Stimulated activated CD8-positive, alpha-beta memory T cell treated with anti-CD3 and anti-CD28 coated beads, Interleukin-15, amount 100 ng/mL, for 4 hours (primary cell): ENCODE results near the gene SGCE.
"Not testable (repeated sequence)": the region's sequence is repeated elsewhere in the genome, so short reads cannot be mapped to it uniquely, and the experiment has no call there.

Experiments
- DNase-seq, 2 donors: peaks; one replicate each; pipeline ENCODE4 v3.0.0-alpha.2; 2020; ENCODE audit warnings: low read depth in 2 of 2

SGCE gene, protein sequence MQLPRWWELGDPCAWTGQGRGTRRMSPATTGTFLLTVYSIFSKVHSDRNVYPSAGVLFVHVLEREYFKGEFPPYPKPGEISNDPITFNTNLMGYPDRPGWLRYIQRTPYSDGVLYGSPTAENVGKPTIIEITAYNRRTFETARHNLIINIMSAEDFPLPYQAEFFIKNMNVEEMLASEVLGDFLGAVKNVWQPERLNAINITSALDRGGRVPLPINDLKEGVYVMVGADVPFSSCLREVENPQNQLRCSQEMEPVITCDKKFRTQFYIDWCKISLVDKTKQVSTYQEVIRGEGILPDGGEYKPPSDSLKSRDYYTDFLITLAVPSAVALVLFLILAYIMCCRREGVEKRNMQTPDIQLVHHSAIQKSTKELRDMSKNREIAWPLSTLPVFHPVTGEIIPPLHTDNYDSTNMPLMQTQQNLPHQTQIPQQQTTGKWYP

DNA sequence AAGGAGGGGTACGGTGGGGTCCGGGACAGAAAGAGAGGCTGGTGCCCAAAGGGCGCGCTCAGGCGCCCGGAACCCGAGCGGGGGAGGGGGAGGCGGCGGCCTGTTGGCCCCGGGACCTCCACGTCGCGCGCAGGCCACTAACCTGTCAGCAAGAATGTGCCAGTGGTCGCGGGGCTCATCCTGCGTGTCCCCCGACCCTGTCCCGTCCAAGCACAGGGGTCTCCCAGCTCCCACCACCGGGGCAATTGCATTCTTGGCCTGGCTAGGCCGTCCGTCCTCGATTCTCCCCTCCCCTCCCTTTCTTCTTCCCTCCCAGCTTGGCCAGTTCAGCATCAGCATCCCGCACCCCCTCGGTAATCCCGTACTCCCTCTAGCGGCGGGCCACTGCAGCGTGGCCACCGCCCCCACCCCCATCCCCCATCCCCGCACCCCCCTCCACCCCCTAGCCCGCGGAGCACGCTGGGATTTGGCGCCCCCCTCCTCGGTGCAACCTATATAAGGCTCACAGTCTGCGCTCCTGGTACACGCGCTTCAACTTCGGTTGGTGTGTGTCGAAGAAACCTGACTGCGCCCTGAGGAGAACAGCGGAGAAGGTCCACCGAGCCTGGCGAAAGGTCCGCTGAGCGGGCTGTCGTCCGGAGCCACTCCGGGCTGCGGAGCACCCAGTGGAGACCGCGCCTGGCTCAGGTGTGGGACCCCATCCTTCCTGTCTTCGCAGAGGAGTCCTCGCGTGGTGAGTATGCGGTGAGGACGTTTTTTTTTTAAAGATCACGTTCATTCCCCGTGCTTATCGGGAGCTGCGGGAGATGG is at the start of gene SGCE:
Gene SGCE, minus strand, starts transcription at position 286 of the 810 bp plus-strand sequence. Its CDS starts 35 bp downstream, at position 251.
- no peak for DNase-seq

DNA sequence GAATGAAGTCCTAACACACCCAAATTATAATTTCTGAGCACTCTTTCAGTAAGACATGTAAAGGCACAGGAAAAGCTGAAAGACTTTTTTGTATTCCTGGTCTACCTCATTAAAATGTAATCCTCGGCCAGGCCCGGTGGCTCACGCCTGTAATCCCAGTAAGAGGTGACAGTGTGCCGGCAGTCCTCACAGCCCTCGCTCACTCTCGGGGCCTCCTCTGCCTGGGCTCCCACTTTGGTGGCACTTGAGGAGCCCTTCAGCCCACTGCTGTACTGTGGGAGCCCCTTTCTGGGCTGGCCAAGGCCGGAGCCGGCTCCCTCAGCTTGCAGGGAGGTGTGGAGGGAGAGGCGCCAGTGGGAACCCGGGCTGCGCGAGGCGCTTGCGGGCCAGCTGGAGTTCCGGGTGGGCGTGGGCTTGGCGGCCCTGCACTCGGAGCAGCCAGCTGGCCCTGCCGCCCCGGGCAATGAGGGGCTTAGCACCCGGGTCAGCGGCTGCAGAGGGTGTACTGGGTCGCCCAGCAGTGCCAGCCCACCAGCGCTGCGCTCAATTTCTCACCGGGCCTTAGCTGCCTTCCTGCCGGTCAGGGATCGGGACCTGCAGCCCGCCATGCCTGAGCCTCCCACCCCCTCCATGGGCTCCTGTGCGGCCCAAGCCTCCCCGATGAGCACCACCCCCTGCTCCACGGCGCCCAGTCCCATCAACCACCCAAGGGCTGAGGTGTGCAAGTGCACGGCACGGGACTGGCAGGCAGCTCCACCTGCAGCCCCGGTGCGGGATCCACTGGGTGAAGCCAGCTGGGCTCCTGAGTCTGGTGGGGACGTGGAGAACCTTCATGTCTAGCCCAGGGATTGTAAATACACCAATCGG is 49.5 kb upstream of the SGCE start:
- not testable (repeated sequence) for DNase-seq

DNA sequence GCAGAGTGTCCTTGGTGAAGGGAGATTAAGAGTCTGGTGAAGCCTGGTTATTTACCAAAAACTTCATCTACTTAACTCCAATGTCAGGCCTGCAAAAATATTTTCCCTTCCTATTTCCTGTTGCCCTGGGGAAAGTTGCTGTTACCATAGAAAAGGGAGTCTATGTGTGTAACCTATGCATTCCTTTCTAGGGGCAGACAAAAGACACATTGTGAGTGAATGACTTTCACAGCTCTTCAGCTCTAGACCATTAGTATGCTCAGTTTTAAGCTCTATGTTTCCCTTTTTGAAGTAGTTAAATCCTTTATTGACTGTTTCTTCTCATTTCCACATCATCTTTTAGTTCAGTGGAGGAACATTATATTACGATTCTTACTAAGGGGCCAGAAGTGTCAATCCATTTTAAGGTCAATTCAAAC is 45.6 kb upstream of the SGCE start:
- DNase-seq = no peak

DNA sequence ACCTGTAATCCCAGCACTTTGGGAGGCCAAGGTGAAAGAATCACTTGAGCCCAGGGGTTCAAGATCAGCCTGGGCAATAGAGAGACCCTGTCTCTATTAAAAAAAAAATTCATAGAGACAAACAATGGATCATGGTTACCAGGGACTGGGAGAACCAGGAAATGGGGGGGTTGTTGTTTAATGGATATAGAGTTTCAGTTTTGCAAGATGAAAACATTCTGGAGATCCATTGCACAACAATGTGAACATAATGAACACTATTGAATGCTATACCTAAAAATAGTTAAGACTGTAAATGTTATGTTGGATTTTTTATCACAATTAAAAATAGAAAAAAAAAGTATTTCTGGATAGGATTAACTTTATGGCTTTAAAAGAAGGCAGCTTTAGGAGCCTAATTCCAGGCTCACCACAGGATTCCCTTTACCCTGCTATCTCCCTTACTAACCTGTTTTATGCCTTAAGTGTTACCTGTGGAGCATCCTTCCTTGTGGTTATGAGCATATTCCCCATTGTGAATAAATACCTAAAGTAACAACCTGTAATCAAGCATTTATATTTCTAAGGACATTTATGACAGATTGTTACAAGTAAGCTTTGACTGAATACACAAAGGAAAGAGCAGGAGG is 45.1 kb upstream of the SGCE start:
- DNase-seq = no peak

DNA sequence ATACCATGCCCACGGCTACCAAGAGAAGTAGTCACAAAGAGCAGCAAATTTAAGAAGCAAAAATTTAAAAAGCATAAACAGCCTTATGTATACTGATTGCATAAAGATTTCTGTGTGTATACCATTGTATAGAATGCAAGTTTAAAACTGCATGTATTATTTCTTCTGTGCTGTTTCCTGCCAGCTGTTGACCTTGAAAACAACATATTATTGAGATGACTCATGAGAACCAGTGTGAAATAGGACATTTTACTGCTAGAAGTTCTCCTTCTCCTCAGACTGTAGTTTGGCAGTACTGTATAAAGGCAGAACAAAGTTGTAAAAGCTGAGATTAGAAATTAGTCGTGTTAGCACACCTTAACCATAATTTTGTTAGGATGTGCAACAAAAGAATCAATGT is 42.3 kb upstream of the SGCE start:
- no peak for DNase-seq

DNA sequence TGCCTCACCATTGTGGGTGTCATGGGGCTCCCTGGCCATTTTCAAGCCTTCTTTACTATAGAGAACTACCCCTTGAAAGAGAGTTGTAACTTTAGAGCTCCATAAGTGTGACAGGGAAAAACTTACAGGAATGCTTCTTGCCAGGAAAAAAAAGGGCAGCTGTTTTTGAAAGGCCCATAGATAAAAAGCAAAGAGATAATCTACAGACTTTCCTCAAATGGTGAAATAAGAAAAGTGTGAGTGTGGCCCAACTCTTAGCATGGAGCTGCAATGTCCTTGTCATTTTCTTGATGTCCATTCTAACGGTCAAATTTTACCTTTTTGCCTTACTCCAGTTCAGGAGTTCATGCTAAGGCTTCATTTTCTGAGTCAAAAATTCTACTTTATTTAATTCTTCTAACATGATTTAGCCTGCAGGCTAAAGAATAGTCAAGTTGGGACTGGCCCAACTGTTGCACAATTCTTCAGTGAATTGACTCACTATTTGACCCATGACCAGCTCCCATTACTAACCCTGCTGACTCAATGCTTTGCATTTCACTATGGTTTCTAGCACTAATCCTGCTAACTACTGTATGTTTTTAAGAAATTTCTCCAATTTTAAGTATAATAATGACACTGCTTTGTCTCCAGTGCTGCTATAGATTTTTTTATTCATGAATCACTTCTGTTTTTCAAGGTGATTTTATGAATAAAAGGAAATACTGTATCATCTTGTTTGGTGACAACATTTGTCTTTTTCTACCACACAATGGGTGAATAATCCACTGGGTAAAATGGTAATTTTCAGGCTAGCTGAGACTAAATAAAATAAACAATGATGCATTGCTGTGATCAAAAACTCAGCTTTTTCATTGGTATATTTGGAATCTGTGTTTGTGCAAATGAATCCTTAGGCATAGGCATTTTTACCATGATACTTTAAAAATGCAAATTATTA is 41.4 kb upstream of the SGCE start:
- DNase-seq = no peak

DNA sequence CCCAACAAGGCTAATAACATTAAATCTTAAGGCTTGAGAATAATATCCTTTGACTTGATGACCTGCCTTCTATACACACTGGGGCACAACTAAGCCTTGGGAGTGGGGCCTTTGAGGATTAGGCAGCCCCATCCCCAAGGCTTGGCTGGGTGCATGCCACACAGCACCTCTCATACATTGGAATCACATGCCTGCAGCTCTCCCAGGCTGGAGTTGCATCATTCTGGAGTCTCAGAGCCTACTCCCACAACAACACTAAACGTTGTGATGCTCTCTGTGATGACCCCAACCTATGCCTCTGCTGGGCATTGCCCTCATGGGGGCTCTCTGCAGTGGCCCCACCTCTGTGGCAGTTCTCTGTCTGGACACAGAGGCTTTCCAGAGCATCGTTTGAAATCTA is 31.9 kb upstream of the SGCE start:
- DNase-seq = no peak

DNA sequence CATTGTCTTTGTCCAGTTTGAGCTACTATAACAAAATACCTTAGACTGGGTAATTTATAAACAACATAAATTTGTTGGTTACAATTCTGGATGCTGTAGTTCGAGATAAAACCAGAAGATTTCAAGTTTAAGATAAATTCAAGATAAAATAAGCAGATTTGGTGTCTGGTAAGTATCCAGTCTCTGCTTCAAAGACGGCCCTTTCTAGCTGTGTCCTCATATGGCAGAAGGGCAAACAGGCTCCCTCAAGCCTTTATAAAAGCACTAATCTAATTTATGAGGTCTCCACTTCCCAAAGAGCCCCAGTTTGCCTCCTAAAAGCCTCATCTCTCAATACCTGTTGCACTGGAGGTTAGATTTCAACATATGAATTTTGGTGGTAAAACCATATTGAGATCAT is 31.1 kb upstream of the SGCE start:
- DNase-seq = no peak

DNA sequence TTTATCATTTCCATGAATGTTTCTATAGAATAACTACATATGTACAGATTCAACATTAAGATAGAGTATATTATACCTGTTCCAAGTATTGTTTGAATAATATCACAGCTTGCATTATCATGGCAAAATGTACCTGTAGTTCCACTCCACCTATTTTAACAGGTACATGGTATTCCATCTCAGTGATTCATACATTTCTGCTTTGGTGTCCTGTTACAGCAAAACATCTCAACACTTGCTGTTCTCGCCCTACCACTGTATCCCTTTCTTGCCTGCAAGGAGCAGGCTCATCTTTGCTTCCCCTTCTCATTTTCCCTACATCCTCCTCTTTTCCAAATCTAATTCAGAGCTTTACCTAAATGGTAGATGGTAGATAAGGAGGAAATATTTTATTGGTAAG is 27.1 kb upstream of the SGCE start:
- no peak for DNase-seq

DNA sequence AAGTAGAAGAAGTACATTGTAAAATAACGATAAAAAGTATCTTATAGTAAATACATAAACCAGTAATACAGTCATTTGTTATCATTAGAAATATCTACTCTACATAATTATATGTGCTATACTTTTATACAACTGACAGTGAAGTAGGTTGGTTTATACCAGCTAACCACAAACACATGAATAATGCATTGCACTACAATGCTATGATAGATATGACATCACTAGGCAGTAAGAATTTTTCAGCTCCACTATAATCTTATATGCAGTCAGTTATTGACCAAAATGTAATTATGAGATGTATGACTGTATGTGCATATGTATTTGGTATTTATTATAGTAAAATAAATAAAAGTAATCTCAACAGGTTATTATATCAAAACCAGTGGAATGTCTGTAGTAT is 23.4 kb upstream of the SGCE start:
- no peak for DNase-seq

DNA sequence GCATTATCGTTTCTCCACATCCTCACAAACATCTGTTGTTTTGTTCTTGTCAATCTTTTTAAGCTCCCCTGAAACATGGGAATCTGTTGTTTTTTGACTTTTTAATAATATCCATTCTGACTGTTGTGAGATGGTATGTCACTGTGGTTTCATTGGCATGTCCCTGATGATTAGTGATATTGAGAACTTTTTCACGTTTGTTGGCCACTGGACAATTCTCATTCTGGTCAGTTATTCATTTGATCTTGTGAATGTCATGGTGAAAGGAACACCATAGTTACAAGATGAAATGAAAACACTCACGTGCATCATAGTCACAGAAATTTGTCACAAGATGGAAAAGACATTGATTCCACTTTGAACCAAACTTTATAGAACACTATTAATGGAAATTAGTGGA is 20.5 kb upstream of the SGCE start:
- DNase-seq = no peak

DNA sequence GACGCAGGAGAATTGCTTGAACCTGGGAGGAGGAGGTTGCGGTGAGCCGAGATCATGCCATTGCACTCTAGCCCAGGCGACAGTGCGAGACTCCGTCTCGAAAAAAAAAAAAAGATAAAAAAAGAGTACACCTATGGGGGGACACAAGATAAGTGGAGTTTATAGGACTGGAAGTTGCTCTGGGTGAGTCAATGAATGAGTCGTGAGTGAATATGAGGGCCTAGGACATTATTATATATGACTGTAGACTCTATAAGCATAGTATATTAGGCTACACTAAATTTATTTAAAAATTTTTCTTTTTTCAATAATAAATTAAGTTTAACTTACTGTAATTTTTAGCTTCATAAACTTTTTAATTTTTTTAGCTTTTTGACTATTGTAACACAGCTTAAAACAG is 19.4 kb upstream of the SGCE start:
- DNase-seq = no peak

DNA sequence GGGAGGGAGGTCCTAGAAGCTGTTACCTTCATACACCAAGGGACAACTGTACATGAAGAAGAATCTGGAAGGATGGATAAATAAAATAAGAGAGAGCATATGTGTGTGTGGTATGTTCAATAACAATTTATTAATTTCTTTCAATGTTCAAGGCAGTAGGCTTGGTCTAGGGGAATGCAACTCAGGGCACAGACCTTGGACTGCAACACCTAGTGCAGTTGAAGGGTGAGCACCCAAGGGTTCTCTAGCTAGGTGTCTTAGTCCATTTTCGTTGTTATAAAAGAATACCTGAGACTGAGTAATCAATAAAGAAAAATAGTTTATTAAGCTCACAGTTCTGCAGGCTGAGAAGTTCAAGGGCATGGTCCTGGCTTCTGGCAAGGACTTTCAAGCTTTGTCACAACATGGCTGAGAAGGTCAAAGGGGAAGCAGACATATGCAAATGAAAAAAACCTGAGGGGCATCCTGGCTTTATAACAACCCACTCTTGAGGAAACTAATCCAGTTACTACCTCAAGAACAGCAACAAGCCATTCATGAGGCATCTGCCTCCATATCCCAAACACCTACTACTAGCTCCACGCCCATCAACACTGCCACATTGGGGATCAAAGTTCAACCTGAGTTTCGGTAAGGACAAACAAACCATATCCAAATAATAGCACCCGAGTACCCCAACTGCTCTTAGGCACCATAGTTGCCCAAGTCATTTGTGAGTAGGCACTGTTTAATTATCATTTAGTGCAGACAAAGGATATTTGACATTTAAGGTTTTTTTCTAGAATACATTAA is 15.7 kb upstream of the SGCE start:
- no peak for DNase-seq

DNA sequence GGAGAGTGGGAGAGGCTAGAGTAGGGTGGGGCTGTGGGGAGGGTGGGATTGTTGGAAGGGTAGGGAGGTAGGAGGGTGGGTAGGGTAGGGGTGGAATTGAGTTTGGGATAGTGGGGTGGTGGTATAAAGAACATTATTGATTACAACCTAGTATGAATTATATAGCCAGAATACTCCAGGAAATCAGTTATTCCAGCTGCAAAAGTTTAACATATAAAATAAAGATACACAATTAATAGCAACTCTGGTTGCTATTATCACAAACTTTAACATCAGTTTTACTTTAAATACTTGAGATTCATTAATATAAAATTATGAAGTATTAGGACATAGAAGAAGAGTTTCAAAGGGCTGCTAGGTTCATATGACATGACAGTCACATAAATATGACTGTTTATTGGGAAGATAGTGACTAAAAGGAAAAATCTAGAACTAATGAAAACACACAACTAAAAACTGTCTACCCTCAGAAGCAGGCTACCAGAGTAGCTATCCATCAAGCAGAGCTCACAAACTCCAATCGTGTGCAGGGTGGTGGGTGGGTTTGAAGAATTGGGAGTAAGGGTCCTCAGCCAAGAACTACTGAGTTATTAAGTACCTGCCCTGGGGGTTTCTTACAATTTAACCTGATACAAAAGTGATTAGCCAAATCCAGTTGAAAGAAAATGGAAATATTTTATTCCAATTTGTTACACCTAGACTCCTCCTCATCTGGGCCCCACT is 14.0 kb upstream of the SGCE start:
- DNase-seq = no peak

DNA sequence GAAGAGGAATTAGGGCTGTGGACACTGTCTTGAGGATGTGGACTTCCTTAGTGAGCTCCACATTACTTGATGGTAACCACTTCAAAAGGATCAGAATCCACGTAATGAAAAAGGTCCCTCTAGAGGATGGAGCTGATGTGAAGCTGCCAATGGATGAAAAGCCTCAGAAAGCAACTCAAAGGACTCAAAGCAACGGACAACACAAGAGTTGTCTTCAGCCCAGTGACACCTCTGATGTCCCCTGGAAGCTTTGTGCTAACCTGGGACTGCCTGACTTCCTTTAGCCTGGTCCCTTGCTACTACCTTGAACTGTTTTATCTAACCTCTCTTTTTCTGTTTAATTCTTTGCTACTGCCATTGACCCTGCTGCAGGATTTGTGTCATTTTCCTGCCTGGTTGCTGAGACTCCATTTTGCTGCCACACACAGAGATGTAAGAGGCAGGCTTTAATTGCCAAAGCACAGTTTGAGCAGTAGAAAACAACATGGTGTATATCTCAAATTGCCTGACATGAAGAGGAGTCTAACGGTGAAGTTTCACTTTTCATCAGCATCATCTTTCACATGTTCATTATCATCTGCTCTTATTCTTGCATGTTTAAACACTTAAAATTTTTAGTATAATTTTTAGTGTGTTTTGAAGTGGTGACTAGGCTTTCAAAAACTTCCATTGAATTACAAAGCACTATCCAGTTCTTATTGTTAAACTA is 11.1 kb upstream of the SGCE start:
- no peak for DNase-seq

DNA sequence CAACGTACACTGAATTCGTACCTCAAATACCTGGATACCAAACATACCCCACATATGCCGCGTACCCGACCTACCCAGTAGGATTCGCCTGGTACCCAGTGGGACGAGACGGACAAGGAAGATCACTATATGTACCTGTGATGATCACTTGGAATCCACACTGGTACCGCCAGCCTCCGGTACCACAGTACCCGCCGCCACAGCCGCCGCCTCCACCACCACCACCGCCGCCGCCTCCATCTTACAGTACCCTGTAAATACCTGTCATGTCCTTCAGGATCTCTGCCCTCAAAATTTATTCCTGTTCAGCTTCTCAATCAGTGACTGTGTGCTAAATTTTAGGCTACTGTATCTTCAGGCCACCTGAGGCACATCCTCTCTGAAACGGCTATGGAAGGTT is 9.5 kb upstream of the SGCE start:
- DNase-seq = no peak

DNA sequence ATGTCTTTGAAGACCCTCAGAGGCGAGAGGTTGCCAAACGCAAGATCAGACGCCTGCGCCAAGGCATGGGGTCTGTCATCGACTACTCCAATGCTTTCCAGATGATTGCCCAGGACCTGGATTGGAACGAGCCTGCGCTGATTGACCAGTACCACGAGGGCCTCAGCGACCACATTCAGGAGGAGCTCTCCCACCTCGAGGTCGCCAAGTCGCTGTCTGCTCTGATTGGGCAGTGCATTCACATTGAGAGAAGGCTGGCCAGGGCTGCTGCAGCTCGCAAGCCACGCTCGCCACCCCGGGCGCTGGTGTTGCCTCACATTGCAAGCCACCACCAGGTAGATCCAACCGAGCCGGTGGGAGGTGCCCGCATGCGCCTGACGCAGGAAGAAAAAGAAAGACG is 8.1 kb upstream of the SGCE start:
- DNase-seq = no peak

DNA sequence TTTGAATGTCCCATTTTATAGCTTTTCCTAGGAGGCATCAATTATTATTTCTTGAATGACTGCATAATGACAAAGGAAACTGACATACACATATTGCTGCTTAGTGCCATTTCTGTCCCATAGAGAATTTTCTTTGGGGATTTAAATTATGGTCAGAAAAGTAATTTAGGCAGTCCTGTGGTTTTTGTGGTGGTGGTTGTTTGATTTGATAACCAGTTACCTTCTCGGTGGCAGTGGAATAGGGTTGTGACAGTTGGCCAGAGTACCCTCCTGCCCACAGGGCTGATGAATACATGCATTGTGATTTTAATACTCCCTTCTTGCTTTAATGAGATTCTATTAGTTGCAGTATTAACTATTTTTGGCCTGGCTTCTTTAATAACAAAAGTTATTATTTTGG is 6.6 kb upstream of the SGCE start:
- no peak for DNase-seq
